Epidermal melanocyte (primary cell): ENCODE data around the gene COA8.

Experiments
- DNase-seq: peaks from one replicate; pipeline ENCODE4 v3.0.0; 2011; ENCODE audit warnings: low spot score; ENCODE audit not compliant: insufficient read length

COA8 gene

DNA sequence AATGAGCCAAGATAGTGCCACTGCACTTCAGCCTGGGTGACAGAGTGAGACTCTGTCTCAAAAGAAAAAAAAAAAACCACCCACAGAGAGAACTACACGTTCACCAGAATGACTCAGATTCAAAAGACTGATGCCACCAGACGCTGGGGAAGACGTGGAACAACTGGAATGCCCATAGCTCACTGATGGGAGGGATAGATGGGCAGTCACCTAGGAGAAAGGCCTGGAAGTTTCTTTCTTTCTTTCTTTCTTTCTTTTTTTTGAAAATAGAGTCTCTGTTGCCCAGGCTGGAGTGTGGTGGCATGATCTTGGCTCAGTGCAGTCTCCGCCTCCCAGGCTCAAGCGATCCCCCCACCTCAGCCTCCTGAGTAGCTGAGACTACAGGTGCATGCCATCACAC lies 56.3 kb downstream of the COA8 start:
- DNase-seq, result no peak

DNA sequence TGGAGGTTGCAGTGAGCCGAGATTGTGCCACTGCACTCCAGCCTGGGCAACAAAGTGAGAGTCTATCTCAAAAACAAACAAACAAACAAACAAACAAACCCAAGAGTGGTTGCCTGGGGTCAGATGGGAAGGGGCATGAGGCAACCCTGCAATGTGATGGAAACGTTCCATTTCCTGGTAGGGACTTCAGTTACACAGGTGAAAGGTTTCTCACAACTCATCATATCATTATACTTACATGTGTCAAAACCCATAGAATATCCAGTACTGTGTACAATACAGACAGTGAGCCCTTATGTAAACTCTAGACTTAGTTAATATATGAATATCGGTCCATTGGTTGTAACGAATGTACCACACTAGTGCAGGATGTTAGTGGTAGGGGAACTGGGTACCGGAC lies 59.1 kb downstream of the COA8 start:
- DNase-seq, result no peak

GRCh38 chr14:103623308-103623707 lies 60.5 kb downstream of the COA8 start:
- DNase-seq, result no peak

DNA sequence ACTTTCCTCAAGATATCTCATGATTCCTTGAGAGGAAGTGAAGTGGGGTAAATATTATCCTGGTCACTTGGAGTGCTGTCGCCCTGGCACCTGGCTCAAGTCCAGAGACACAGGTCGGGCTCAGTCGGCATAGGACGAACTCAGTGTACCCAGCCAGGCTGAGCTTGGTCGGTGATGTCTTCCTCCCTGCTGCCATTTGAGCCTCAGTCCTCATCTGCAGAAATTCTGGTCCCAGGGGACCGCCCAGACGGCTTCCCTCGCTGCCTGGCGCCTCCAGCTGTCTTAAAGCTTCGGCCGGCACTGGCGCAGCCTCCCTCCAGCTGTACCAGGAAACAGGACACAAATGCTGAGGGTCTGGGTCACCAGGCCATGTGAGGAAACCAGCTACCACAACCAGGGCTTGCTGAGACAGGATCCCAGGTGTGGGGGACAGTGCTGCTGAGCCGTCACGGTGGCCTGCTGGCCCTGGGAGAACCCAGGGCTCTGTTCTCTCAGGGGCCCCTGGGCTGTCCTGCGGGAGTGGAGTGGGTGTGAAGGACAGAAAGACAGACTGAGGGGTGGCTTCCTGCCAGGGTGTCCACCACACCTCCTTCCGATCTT lies 61.2 kb downstream of the COA8 start:
- DNase-seq, result no peak

DNA sequence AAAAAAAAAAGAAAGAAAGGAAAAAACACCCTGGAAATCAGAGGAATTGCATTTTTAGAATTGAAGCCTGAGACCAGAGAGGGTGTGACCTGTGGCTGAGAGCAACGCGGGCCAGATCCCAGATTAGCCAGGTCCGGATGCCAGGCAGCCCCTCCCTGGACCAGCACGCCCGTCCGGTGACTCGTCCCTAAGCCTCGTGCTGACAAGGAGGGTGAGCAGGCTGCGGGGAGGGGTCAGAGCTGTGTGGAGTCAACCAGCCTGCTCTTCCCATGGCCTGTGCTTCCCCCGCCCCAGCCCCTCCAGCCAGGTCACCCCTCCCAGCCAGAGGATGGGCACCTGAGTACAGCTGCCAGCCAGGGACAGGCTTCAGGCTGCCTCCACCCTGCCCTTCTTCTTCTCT lies 62.1 kb downstream of the COA8 start:
- DNase-seq, result no peak

DNA sequence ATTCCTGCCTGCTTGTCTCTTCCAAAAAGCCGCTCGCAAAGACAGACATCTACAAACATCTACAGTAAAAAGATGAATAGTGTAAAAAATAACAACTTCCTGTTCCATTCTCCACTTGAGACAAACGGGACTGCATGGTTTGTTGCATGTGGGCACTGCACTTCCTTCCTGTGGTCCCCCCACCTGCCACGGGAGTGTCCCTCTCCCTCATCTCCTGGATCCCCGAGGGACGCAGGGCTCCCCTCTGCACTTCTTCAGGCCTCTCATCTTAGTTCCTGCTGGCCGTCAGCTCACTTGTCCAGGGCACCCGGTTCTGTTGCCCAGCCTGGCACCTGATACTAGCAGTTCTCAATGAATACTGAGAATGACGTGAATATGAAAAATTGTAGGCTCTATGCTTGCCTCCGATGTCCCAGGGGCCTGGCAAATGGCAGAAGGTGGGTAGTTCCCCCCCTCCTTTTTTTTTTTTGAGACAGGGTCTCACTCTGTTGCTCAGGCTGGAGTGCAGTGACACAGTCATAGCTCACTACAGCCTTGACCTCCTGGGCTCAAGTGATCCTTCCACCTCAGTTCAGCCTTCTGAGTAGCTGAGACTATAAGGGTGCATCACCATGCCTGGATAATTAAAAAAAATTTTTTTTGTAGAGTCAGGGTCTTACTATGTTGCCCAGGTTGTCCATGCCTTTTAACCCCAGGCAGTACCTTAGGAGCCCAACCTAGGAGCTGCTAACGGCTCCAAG lies 62.8 kb downstream of the COA8 start:
- DNase-seq, result no peak

DNA sequence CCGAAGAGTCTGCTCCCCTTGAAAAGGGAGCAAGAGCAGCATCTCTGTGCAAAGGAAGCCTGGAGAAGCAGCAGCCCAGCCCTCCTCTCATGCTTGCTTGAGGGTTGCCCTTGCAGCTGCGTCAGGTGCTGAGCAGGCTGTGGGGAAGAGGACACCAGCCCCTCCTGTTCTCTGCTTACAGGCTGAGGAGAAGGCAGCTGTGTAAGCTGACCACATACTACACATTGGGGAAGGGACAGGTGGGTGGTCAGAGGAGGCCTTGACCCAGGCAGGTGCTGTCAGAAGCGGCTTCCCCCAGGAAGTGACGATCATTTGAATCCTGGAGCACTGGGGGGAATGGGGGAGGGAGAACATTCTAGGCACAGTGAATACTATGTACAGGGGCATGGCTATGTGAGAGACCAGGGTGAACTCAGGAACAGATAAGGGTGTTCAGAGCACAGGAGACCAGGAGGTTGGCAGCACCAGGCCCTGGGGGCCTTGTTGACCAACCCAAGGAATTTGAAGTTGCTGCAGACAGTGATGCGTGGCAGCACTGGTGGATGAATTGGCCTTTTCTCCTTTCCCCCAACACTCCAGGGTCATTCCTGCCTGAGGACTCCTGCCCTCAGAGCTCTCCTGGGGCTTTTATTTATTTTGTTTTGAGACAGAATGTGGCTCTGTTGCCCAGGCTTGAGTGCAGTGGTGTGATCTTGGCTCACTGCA lies 63.5 kb downstream of the COA8 start:
- DNase-seq, result no peak

DNA sequence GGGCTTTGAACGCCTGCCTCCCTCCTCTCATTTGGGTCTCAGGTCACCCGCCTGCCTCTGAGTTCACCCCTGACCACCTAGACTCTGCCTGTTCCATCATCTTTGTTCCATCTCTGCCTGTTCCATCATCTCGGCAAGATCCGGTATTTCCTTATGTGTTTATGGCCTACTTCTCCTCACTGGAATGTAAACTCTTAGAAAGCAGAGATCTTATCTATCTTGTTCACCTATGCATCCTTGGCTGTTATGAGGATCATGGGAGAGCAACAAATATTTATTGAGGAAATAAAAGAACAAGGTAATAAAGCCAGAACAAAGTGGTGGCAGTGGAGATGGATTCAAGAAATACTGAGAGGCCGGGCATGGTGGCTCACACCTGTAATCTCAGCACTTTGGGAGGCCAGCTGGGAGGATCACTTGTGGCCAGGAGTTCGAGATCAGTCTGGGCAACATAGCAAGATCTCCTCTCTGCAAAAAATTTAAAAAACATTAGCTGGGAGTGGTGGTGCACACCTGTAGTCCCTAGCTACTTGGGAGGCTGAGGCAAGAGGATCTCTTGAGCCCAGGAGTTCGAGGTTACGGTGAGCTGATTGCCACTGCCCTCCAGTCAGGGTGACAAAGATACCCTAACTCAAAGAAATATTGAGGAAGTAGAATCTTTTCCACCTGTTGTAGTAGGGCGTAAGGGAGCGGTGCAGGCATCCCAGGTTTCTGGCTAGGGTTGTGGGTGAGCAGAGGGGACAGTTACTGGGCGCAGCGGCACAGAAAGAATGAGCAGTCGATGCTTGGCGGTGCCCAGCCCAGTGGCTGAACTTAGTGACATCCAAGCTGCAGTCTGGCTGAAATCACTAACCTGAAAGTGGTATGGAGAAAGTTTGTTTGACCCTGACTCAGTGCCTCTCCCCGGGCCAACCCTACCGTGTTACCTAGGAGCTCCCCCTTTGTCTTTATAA lies 64.6 kb downstream of the COA8 start:
- no peak for DNase-seq

GRCh38 chr14:103628221-103628683 lies 65.5 kb downstream of the COA8 start:
- DNase-seq, result no peak

DNA sequence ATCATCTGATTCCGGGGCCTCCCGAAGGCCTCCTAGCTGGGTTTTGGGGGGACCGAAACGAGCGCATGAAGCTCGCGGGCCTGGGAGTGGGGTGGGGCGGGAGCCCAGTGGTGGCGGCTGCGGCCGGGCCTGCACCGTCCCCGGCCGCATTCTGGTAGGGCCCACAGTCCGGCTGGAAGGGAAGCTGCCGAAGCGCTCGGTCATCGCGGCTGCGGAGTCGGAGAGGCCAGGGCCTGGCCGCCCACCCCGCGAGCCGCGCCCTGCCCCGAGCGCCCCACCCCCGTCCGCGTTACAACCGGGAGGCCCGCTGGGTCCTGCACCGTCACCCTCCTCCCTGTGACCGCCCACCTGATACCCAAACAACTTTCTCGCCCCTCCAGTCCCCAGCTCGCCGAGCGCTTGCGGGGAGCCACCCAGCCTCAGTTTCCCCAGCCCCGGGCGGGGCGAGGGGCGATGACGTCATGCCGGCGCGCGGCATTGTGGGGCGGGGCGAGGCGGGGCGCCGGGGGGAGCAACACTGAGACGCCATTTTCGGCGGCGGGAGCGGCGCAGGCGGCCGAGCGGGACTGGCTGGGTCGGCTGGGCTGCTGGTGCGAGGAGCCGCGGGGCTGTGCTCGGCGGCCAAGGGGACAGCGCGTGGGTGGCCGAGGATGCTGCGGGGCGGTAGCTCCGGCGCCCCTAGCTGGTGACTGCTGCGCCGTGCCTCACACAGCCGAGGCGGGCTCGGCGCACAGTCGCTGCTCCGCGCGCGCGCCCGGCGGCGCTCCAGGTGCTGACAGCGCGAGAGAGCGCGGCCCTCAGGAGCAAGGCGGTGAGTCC lies 66.1 kb downstream of the COA8 start, which contains the start of gene KLC1:
Gene KLC1, plus strand, starts transcription at position 528 of the 819 bp plus-strand sequence. CDS start 25,354 bp downstream, outside the sequence.
- peak; percentile 74 for DNase-seq

DNA sequence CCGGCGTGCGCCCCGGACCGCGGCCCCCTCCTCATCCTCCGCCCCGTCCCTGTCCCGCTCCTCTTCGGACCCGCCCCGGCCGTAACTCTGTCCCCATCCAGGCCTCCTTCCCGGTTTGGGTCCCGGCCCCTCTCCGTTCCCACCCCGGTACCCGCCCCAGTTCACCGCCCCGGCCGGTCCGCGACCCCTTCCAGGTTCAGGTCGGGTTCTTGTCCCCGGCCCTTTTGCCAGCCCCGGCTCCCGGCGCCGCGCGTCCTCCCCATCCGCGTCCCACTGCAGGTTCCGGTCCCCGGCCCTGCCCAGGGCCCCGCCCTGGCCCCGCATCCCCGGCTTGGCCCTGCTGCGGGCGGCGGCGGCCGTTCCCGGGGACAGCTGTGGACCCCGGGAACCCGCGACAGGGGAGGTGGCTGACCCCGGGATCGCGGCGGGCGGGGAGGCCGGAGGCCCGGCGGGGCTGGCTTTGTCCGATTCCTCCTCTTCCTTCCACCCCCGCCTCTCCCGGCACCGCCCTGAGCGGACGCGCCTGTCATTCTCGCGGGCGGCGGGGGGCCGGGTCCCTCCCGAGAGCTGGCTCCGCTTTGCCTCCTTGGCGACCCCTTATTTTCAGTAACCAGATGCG lies 66.9 kb downstream of the COA8 start:
- no peak for DNase-seq

DNA sequence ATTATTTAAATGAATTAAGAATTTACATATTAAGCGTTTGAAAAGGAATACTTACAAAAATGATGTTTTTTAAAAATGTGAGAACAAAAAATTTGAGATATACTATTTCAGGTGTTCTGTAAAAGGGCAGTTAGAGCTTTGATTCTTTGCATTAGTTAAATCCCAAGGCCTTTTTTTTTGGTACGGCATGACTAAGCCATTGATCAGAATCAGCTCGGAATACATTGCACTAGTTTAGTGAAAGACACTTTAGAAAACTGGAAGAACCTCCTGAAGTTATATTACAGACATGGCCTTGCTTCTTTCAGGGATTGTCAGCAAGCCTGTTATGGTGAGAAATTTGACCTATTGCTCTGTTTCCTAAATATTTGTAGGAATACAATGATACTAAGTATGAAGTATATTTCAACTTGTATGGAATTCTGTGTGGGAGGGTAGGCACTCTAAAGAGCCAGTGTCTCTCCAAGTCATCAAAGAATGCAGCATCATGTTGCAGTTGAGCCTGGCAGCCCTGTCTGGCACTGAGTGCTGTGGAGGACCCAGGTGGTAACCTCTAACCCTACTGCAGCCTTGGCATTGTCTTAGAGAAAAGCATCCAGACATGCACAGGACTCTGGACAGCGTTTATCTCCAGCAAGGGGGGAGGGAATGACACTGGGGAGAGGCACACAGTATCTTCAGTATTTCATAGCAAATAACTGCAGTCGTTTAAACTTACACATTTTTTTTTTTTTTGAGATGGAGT lies 67.8 kb downstream of the COA8 start:
- no peak for DNase-seq

DNA sequence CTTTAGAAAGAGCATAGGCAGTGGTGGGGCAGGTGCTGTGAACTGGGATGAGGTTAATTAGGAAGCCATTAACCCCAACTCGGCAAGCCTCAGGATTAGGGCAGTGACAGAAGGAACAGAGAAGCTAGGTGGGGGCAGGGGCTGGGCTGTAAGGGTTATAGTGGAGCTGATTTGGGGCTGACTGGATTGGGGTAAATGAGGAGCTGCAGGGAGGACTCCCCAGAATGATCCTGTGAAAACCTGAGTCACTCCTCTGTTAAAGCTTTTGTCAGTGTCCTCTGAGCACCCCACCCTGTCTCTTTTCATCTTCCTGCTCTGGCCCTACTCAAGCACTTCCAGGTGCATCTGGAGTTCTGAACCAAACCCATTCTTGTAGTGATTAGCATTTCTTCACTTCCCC lies 70.6 kb downstream of the COA8 start:
- no peak for DNase-seq

DNA sequence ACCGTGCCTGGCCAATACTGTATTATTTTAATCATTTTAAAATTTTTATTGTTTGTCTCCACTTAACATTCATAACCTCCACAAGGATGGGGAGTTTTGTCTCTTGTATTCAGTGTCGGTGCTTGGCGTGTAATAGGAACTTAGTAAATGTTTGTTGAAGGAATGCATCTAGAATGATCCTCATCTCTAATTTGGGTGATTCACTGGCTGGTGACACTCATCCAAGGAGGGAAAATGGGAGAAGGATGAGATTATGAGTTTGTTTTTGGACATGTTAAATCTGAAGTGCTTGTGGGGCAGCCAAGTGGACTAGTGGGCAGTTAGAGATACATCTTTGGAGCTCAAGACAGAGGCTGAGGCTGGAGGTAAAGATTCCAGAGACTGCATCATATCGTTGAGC lies 71.4 kb downstream of the COA8 start:
- no peak for DNase-seq

DNA sequence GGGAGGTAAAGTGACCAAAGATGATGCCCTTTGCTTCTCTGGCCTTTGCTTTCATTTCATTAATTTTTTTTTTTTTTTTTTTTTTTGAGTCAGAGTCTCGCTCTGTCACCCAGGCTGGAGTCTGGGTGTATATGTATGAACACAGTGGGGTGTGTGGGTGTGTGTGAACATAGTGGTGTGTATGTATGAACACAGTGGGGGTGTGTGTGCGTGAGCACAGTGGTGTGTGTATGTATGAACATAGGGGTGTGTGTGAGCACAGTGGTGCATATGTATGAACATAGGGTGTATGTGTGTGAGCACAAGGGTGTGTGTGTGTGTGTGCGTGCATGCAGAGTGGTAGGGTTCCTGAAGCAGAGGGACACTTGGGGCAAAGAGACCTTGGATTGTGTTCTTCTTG lies 75.8 kb downstream of the COA8 start:
- no peak for DNase-seq
